ENCODE data around the gene OR2T2.
"Not testable (repeated sequence)": the region's sequence is repeated elsewhere in the genome, so short reads cannot be mapped to it uniquely, and the experiment has no call there.

The OR2T2 gene, protein sequence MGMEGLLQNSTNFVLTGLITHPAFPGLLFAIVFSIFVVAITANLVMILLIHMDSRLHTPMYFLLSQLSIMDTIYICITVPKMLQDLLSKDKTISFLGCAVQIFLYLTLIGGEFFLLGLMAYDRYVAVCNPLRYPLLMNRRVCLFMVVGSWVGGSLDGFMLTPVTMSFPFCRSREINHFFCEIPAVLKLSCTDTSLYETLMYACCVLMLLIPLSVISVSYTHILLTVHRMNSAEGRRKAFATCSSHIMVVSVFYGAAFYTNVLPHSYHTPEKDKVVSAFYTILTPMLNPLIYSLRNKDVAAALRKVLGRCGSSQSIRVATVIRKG

DNA sequence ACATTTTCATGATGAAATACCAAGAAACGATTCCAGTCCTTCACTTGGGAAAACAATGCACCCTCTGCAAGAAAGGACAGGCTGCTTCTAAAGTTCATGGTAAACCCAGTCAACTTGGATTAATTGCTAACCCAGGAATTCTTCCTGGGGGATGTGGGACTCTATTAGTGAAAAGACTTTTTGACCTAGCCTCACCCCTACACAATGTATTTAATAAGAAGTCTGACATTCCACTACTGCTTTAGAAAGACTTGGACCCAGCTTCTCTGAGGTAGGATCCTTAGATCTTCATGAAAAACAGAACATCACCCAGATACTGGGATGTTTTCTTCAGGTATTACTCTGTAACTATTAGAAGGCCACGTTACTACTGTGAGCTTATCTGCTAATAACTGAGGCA is at the start of gene OR2T2:
TSS of gene OR2T2 (plus strand) at position 239 of the 400 bp plus-strand sequence. CDS start 7,161 bp downstream, outside the sequence.
- not testable (repeated sequence) for DNase-seq

DNA sequence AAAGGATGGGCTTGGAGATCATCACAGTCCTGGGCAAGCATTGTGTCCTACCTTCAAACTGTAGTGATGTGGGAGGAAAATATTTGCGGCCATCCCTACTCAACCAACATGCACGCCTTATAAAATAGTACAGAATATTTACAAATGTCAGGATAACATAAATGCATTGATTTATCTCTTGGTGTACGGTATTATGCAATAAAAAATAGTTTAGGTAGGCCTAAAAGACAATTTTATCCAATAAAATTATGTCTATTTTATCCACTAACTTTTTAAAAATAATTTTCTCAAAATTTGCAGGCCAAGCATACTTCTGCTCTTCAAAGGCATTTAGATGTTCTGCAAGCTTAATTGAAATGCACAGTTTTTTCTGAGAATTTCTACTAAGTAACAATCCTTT is 42.7 kb upstream of the OR2T2 start, which contains the start of gene OR2T1:
TSS of gene OR2T1 (plus strand) at position 301 of the 400 bp plus-strand sequence. CDS start 3,100 bp downstream, outside the sequence.
- DNase-seq: no peak

DNA sequence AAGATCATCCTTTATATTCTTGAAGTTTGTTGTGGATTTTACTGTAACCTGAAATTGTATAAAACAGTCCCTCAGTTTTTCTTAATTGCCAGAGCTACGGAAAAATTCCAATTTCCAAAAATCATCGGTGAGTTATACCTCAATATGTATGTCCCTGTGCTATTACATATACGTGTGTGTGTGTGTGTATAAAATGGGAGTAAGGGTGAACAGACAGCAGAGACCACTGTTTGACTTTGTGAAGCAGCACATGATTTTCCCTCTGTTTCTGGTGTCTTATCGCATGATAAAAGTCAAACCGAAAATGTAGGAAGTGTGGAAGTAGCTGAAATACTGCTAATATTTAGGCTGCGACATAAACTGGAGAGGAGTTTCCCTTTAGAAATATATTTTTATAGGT is 41.4 kb upstream of the OR2T2 start:
- no peak for DNase-seq

DNA sequence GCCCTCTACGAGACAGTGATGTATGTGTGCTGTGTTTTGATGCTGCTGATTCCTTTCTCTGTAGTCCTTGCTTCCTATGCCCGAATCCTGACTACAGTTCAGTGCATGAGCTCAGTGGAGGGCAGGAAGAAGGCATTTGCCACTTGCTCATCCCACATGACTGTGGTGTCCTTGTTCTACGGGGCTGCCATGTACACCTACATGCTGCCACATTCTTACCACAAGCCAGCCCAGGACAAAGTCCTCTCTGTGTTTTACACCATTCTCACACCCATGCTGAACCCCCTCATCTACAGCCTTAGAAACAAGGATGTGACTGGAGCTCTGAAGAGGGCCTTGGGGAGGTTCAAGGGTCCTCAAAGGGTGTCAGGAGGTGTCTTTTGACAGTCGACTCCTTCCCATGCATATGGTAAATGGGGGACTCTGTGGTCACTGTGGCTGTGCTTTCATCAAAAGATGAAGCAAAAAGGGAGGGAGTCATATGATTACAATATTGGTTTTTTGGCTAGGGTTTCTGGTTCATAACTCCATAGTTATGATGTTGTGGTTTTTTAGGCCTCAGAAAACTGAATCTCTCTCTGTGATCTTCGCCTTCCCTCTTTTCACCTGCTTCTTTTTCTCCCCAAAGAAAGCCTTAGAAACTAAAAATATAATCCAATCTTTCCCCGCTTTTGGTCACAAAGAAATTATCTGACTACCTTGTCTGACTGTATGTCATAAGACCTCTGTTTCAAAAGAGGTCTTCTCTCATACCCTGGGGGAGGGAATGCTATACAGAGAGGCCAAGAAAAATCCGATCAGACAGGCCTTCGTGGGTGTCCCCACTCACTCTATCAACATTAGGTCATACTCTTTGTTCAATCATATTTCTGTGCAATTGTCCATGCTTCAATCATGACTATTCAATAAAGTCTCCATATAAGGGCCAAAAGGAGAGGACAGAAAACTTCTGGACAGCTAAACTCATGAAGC is 38.4 kb upstream of the OR2T2 start:
- no peak for DNase-seq

DNA sequence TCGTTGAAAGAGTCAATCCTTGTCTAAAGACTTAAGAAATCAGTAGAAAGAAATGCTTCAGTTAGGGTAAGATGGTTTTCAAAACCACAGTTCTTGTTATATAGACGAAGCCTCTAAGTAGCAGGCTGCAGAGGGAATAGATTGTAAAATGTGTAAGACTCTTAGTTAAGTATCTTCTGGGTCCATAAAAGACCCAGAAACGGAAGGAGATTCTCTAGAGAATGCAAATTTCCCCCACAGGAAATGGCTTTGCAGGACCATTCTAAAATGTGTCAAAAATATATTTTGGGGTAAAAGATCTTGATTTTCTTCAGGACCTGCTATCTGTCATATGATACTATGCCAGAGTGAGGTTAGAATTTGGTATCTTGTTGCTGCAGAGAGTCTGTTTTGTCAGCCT is 29.2 kb upstream of the OR2T2 start:
- no peak for DNase-seq

DNA sequence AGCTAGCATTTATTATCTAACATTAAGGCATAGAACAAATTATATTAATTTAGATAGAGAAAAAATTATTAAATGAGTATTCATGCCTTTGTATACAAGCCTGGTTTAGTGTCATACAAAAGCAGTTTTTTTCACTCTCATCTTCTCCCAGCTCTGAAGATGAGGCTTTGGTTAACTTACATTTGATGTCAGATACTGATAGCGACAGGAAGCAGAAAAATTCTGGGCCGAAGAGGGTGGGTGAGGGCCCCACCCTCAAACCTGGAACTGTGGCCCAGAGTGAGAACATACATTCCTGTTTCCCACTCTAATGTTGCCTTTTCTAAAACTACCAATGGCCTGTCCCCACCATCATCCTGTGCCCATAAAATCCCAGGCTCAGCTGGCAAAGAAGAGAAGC is 27.6 kb upstream of the OR2T2 start:
- DNase-seq: no peak

DNA sequence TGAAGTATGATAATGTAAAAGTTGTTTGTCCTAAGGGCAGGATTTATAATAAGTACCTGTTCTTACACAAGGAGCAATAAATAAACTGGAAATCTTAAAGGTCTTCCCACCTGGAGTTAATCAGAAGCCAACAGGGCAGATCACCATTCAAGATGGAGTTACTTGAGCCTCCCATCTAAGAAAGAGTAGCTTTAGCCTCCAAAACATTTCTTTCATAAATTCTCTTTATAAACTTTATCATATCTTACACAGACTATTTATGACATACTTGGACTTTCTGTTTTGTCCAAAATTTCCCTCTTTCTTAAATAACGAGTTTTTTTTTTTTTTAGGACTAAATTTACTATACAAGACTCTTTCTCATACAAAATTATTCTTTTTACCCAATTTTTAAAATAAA is 24.1 kb upstream of the OR2T2 start:
- DNase-seq: no peak

DNA sequence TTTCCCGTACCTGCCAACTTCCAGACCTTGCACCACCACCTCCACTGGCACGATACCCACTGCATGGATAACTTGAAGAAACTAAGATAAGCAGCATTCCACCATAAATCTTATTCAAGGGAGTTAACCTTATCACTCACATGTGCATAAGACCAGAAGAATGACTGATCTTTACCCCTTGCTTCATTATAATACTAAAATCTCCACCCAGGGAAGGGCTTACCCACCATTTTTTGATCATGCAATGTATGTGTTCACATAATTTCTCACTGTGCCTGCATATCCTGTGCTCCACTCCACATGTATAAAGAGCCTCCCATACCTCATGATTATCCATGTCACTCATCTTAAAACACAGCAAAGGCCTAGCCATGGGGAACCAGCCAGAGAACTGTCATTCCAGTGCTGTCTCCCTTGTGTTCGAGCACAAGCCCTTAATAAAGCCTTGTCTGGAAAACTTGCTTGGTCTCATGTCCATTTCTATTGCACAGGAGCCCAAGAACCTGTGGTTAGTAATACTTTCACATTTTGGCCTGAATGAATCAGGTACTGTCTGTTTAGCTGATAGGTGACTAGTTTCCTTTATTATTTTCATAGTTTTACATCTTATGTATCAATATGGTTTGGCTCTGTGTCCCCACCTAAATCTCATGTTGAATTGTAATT is 17.8 kb upstream of the OR2T2 start:
- not testable (repeated sequence) for DNase-seq

DNA sequence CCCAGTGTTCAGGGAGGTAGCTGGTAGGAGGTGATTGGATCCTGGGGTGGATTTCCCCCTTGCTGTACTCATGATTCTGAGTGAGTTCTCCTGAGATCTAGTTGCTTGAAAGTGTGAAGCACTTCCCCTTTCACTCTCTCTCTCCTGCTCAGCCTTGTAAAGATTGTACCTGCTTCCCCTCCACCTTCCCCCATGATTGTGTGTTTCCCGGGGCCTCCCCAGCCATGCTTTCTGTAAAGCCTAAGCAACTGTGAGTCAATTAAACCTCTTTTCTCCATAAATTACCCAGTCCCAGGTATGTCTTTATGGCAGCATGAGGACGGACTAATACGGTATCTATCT is 17.3 kb upstream of the OR2T2 start:
- DNase-seq: not testable (repeated sequence)

DNA sequence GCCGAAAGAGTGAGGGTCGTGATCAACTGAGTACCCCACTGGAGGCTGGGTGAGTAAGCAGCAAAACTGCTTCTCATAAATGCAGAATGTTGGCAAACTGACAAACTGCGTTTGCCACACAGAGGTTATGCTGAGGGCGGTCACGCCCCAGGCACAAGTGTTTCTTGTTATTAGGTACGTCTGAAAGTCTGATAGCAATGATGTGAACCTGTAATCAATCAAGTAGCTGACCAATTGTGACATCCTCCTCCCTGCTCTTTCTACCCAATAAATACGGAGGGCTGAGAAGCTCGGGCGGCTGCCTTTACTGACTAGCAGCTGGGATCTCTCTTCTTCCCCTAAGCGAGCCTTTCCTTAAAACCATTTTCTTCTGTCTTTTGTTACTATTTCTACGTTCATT is 13.8 kb upstream of the OR2T2 start:
- not testable (repeated sequence) for DNase-seq

DNA sequence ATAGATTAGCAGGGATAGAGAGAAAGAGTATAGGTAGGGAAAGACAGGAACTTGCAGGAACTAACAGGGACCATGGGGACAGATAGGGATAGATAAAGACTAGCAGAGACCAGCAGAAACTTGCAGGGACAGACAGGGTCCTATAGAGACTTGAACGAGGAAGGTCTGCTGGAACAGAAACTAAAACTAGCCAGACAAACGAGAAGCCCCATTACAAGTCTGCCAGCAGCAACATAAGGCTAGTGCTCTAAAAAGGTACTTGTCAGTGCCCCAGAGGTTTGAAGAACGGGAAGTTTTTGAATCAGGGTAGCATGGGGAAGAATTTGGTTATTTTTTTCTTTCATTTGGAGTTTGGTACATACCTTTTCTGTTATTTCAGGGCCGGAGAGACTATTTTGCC is 13.2 kb upstream of the OR2T2 start:
- not testable (repeated sequence) for DNase-seq

DNA sequence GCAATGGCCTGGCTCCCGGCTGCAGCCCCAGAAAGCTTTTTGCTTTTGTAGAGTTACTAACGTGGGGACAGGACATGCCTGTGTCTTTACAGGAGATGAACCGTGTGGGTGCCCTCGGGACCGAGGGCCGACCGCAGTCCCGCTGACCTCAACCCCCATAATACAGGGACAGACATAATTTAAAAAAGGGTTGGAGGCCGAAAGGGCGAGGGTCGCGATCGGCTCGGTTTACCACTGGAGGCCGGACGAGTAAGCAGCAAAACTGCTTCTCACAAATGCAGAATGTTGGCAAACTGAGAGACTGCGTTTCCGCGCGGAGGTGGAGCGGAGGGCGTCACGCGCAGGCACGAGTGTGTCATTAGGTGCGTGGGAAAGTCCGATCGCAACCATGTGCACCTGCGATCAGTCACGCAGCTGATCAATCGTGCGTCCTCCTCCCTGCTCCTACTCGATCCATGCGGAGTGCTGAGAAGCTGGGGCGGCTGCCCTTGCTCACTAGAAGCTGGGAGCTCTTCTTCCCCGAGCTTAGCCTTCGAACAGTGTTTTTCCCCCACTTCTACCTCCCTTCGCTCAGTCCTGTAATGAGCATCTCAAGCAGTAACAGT is 11.5 kb upstream of the OR2T2 start:
- not testable (repeated sequence) for DNase-seq

DNA sequence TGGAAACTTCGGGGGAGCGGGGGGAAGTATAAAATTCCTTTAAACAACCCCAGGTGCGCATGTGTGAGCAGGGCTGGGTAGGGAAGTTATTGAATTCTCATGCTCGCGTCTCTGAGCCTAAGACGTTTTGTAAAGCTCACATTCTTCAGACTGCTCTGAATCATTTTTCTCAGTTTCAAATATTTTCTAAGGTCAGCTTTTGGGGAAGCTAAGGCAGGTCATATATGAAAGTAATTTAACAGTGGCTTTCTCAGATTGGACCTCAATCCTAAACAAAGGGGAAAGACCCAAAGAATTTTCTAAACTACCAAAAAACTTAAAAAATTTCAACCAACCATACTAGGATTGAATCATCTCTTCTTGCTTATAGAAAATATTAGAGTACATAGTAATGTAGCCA is 10.5 kb upstream of the OR2T2 start:
- DNase-seq: not testable (repeated sequence)

DNA sequence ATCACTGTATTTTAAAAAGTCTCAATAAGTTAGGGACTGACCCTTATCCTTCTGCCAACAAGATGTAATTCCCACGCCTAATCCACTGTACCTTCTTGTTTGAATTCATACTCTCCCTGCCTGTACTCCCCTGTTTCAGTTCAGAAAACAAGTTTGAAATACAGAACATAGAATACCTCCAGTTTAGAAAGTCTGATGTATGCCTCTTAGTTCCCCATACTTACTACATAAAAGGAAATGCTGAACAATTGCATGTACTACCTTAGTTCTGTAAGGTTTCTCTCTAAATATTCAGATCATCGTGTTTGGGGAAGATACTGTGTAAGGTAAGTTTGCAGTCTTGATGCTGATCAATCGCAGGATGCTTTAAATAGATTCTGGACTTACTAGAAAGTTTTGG is 9.1 kb upstream of the OR2T2 start:
- not testable (repeated sequence) for DNase-seq

DNA sequence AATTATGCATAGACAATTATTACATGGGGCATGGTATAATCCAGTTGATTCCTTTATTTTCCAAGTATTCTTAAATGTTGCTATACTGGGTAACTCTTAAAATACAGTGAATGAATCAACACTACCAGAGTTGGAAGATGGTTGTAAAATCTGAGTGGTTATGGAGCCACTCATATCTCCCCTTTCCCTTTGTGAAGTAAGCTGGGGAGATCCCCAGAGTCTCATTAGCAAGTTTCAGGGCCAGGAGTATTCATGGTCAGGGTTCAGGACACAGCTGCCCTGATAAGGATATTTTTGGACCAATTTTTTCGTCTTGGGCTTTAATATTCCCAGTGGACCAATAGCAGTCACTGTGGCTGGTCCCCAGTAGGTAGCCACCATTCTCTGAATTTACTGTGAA is 6.8 kb upstream of the OR2T2 start:
- DNase-seq: not testable (repeated sequence)

DNA sequence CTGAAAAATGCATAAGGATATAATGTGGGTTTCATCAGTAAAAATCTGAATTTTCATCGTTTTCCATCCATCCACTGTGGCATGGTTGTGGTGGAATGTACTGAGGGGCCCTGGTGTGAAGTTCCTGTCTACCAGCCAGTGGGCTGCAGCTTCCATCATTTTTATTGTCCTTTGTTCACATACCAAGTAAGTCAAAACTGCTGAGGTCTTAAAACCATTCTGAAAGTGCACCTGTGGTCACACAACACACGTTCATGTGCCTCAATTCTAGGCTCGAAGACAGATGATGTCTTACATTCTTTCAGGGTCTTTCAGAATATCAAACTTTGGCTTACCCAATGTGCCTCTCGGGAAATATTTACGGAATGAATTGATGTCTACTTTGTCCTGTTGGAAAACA is 6.2 kb upstream of the OR2T2 start:
- DNase-seq: not testable (repeated sequence)

DNA sequence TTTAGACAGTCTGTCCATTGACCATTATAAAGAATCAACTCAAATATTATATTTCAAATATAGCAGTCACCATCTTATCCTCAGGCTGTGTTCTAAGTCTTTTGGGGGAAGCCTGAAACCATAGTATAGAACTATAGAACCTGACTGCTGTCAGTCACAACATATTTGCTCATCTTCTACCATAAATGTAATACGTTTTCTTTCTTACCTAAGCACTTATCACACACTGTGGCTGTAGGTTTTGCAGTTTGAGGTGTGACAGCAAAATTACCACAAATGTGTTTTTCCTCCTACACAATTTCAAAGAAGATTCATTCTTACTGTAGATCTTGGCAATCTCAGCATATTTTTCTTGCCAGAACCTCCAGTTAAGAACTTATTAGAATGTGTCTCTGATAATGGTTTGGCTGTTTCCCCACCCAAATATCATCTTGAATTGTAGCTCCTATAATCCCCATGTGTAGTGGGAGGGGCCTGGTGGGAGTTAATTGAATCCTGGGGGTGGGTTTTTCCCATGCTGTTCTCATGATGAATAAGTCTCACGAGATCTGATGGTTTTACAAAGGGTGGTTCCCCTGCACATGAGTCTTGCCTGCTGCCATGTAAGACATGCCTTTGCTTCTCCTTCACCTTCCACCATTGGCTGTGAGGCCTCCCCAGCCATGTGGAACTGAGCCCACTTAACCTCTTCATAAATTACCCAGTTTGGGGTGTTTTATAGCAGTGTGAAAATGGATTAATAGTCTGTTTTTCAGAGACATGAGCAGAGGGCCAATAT is 2.7 kb upstream of the OR2T2 start:
- not testable (repeated sequence) for DNase-seq

DNA sequence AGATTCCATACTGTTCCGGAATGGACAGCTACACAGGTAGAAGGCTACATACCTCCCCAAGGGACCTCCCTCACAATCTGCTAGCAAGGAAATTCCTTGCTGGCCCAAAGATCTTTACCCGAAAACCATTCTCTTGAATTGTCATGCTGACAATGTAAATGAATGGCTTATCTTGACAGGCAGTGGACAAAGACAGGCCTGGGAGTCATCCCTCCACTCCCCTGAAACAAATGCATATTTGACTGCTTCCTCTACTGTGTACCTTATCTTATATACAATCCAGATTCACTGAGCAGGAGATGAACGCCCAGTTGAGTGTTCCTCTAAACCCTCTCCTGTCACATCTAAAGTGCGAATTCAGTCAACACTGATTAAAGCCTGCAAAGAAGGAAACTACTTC is 834 bp upstream of the OR2T2 start:
- not testable (repeated sequence) for DNase-seq

DNA sequence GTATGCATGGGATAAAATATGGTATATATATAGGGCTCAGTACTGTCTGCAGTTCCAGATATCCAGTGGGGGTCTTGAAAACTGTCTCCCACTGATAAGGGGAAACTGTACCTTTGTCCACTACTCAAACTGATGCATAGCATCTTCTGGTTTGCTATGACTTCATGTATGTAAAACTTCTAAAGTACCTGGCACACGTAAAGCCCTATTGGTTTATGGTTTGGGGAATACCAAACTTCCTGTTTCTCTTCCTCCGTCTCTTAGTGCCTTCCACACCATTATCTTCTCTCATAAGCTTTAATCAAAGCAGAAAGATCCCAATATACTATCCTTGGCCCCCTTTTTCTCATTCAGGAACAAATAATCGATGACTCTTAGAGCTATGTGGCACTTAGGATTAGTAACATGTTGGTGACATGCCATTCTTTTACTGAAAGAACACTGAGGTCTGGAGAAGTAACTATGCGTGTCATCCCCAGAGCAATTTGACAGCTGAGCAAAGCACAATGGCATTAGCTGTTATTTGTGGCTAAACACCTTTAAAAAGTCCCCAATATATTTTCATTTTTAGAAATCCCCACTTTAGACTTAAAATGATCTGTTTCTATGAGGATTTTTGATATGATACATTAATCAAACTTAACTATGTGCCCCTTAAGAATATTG is 3.1 kb downstream of the OR2T2 start:
- not testable (repeated sequence) for DNase-seq

DNA sequence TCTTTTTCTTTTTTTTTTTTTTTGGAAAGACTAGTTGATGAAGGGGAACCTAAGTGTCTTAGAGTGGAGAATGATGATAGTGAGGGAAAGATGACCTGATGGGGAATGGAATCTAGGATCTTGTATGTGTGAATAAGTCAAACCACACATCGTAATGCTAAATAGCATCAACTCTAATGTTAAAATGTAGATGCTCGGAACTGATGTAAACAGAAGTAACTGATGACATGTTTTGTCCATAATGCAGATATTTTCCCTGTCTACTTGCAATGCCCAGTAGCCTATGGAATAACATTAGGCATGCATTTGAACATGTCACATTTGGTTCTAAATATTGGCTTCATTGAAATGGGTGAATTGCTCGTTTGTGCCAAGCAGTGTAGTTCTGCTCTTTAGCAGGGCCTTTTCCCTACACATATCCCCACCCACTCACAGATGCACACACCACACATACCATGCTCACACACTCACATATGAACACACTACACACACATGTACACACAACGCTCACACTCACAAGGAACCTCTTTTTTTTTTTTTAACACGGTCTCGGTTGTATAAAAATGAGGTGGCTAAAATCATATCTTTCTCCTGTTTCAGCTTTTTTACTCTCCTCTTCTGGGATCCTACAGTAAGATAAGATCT is 4.5 kb downstream of the OR2T2 start:
- not testable (repeated sequence) for DNase-seq
